GM18498 (cell line): ENCODE results near the gene RNF141.

ENCODE experiments used
- ATAC-seq: cut with Tn5 transposase; IDR thresholded peaks from one replicate; pipeline ENCODE4 v1.9.1; 2021; ENCODE audit warnings: mild to moderate bottlenecking, moderate library complexity; ENCODE audit not compliant: unreplicated experiment

Gene RNF141

DNA sequence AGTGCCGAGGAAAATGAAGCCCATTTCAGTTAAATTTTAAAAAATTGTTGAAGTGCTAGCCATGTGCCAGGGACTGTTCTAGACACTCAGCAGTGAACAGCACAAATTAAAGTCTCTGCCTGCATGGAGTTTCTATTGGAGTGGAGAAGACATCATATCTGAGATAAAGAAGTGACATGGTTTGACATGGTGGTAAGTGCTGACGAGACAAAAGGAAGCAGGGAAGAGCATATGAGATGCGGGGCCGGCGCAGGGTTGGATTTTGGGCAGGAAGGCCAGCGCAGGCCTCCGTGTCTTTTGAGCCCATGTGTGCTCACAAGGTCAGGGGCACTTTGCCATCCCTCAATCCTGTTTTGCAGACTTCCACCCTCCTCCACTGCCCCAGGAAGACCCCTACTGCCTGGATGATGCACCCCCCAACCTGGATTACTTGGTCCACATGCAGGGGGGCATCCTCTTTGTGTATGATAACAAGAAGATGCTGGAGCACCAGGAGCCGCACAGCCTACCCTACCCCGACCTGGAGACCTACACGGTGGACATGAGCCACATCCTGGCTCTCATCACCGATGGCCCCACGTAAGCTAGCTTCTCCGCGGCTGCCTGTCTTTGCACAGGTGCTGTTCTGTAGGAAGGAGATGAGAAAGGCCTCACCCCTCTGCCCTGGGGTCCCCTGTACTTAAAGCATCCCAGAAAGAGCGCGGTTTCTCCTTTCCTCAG lies 56.4 kb downstream of the RNF141 start:
- ATAC-seq, result no peak

DNA sequence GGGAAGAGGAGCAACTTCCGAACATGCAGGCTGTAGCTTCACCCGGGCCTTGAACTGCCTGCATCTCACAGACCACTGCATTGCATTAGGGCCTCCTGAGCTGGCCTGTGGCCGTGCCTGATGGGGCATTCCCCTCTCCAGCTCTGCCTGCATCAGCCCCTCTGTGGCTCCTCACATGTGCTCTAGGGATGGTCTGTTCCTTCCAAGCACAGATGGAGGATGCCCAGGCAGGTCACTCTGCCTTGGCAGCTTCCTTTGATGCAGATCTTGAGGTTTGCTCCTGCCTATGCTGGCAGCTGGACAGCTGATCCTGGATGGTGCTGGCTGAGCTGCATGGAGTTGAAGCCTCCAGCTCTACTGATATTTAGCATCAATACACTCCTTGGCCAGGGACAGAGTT lies 57.4 kb downstream of the RNF141 start:
- ATAC-seq, result no peak

DNA sequence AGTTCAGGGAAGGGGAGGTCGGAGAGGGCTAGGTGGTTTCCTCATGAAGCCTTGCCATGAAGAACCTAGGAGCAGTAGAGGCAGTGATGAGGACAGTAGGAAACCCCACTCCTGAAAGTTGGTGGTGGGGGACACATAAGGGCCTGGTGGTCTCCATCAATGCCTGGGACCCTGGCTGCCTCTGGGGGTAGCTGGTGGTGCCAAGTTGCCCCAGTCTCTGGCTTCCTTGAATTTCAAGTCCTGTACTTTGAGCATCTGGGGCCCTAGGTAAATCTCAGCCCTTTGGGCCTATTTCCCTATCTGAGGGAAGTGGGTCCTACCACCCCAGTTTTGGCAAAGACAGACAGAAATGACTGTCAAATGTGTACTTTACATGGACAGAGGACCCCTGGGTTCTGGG lies 57.8 kb downstream of the RNF141 start:
- ATAC-seq, result no peak

- ATAC-seq, result no peak
Observed at GRCh38 chr11:10481560-10482349, 59.2 kb downstream of the RNF141 start.

- no peak for ATAC-seq
Observed at GRCh38 chr11:10480760-10481159, 60.2 kb downstream of the RNF141 start.

GRCh38 chr11:10480026-10480425 lies 61.0 kb downstream of the RNF141 start:
- ATAC-seq, result no peak

GRCh38 chr11:10478574-10479550 lies 62.1 kb downstream of the RNF141 start:
- no peak for ATAC-seq

GRCh38 chr11:10478066-10478465 lies 62.9 kb downstream of the RNF141 start:
- ATAC-seq, result no peak

DNA sequence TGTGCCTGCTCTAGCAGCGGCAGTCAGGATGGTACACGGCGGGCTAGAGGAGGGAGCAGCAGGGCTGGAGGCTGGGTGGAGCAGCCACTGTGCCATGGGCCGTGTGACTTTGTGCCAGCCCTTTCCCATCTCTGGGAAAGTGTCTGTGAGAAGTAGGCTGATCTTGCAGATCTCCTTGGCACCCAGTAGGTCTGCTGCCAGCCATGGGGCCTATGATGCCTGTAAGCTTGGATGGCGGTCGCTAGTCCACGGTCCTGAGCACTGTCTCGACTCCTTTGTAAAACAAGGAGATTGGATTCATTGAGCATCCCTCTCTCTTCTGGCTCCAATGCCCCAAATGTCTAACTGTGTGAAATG lies 63.3 kb downstream of the RNF141 start:
- no peak for ATAC-seq

GRCh38 chr11:10476927-10477689 lies 63.9 kb downstream of the RNF141 start:
- ATAC-seq, result no peak

DNA sequence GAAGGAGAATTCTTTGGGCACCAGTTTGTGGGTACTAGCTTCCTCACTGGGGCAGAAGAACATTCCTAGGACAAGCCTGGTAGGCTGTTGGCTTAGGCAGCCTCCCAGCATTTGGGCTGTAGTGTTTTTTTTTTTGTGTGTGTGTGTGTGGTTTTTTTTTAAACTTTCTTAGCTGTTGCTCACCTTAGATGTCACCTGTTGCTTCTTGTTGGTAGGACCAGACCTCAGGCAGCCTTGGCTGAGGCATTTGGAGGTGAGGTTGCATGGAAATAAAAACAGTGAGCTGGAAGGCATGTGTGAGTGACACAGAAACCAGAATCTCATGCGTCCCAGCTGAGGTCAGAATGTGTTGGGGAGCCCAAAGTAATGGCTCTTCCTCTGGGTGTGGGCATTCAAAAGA lies 64.6 kb downstream of the RNF141 start:
- ATAC-seq, result no peak

GRCh38 chr11:10474551-10474950 lies 66.4 kb downstream of the RNF141 start:
- ATAC-seq, result no peak

DNA sequence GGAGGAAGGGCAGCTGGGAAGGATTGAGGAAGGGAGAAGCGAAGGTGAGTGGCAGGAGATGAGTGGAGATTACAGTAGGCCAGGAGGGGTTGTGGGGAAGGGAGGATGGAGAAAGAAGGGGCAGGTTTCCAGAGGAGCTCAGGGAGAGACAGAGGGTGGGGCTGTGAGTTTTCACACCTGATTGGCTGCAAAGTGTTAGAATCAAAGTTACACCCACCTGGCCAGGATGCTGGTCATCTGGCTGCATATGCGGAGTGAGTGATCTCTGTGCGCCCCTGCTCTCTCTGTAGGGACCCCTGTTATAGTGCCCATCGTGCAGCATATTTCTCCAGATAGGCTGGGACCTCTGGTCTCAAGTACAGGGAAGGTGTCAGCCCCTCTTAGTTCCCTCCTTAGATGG lies 67.6 kb downstream of the RNF141 start:
- ATAC-seq, result no peak

DNA sequence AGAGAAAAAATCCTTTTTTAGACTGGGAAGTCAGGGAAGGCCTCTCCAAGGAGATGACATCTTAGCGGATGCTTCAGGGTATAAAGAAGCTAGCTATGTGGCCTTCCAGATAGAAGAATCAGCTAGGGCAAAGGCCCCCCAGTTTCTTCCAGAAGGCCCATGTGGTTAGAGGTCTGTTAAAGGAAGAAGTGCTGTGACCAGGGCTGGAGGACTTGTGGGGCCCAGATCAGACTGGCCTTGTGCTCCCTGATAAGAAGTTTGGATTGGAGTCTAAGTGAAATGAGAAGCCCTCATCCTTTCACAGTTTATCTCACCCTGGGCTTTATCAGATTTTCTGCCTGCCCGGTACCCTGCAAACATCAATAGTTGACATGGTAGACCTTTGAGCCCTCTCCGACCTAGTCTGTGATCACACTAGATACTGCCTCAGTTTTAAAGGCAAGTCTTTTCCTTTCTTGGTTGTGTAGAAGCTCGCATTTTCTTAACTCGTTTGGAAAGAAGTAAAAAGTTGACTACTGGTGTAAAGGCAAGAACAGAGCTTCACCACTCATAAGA lies 78.2 kb downstream of the RNF141 start:
- ATAC-seq, result no peak
